DOHH2 (cell line): ENCODE data around the gene MYBPHL.

Source experiments
- H3F3A ChIP-seq: fragments of 200-600 bp; sonication (generic), shearing (Covaris generic); 2 replicates; pipeline ENCODE4 v1.6.0; 2016; ENCODE audit warnings: antibody characterized with exemption, mild to moderate bottlenecking; ENCODE audit not compliant: control insufficient read depth, insufficient read depth
- H3K27ac ChIP-seq: fragments of 200-600 bp; sonication (generic); 2 replicates; pipeline ENCODE4 v1.5.1; 2014; ENCODE audit warnings: low read depth, mild to moderate bottlenecking, low read length, moderate library complexity
- H3K27me3 ChIP-seq: fragments of 200-600 bp; sonication (generic); 2 replicates; pipeline ENCODE4 v1.6.1; 2014; ENCODE audit warnings: mild to moderate bottlenecking, low read length, mixed read lengths; ENCODE audit not compliant: control insufficient read depth
- H3K36me3 ChIP-seq: fragments of 200-600 bp; sonication (generic); 2 replicates; pipeline ENCODE4 v1.6.1; 2014; ENCODE audit warnings: mild to moderate bottlenecking, low read length, moderate library complexity, mixed read lengths; ENCODE audit not compliant: control insufficient read depth
- H3K4me1 ChIP-seq: fragments of 200-600 bp; sonication (generic); 2 replicates; pipeline ENCODE4 v1.6.1; 2014; ENCODE audit warnings: mild to moderate bottlenecking, low read length, mixed read lengths; ENCODE audit not compliant: control insufficient read depth
- H3K4me2 ChIP-seq: fragments of 200-600 bp; sonication (generic); 2 replicates; pipeline ENCODE4 v1.6.0; 2014; ENCODE audit warnings: mild to moderate bottlenecking, low read length, moderate library complexity
- H3K4me3 ChIP-seq: fragments of 200-600 bp; sonication (generic); 2 replicates; pipeline ENCODE4 v1.5.1; 2014; ENCODE audit warnings: mild to moderate bottlenecking, low read length, mixed read lengths
- H3K79me2 ChIP-seq: fragments of 200-600 bp; sonication (generic); 2 replicates; pipeline ENCODE4 v1.6.1; 2014; ENCODE audit warnings: mild to moderate bottlenecking, low read length, mixed read lengths; ENCODE audit not compliant: control insufficient read depth
- H3K9me2 ChIP-seq: fragments of 200-600 bp; sonication (generic); replicated peaks from 2 replicates; pipeline ENCODE4 v1.6.1; 2014; ENCODE audit warnings: mild to moderate bottlenecking, low read length, mixed read lengths; ENCODE audit not compliant: control insufficient read depth
- H3K9me3 ChIP-seq: fragments of 200-600 bp; sonication (generic); 2 replicates; pipeline ENCODE4 v1.6.1; 2014; ENCODE audit warnings: antibody characterized with exemption, low read length, mixed read lengths; ENCODE audit not compliant: control insufficient read depth, insufficient read depth
- H4K20me1 ChIP-seq: fragments of 200-600 bp; sonication (generic); 2 replicates; pipeline ENCODE4 v1.6.0; 2014; ENCODE audit warnings: low read depth, mild to moderate bottlenecking, antibody characterized with exemption, low read length, moderate library complexity; ENCODE audit not compliant: control insufficient read depth, insufficient read depth
- EZH2phosphoT487 ChIP-seq: fragments of 200-600 bp; sonication (generic); IDR thresholded peaks from 2 replicates; pipeline ENCODE4 v1.6.1; 2017; ENCODE audit warnings: borderline replicate concordance, mild to moderate bottlenecking, antibody characterized with exemption, low read length, moderate library complexity, mixed read lengths
- TF ChIP-seq, protein P1 (sequence below): fragments of 200-600 bp; sonication (generic); IDR thresholded peaks from one replicate; pipeline ENCODE4 v1.5.1; 2014; ENCODE audit warnings: antibody characterized with exemption, mild to moderate bottlenecking, low read depth, low read length; ENCODE audit not compliant: poor library complexity, severe bottlenecking

The MYBPHL gene

DNA sequence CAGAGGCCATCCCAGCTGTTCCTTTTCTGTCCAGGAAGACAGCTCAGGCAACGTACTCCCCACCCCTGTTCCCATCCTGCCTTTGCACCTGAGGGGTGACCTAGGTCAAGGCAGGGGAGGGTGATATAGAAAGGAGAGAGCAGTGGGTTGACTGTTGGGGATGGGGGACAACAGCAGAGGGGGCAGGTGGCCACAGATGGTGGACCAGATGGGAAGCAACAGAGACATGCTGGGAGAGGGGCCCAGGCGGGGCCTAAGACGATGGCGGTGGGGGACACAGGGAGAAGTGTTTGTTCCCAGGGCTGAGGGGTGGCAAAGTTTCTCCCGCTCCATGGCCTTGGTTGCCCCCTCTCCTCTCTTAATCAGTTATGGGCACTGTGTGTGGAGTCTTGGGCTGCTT, 51.1 kb downstream of the MYBPHL start:
- Histone ChIP-seq H4K20me1 (no peaks in the 10 kb centered on the region), H3K27me3 (no peaks in the 10 kb centered on the region), H3K79me2 (no peaks in the 10 kb centered on the region), H3K9me2 (no peaks in the 10 kb centered on the region), H3F3A (no peaks in the 10 kb centered on the region), H3K9me3 (no peaks in the 10 kb centered on the region), H3K4me1 (peaks cover 18% of the 10 kb centered on the region), H3K4me2 (no peak overlapping the region), H3K27ac (no peak overlapping the region), H3K36me3 (no peaks in the 10 kb centered on the region), H3K4me3 (no peak overlapping the region)
- TF ChIP-seq EZH2phosphoT487: no peak
- TF ChIP-seq, protein P1, sequence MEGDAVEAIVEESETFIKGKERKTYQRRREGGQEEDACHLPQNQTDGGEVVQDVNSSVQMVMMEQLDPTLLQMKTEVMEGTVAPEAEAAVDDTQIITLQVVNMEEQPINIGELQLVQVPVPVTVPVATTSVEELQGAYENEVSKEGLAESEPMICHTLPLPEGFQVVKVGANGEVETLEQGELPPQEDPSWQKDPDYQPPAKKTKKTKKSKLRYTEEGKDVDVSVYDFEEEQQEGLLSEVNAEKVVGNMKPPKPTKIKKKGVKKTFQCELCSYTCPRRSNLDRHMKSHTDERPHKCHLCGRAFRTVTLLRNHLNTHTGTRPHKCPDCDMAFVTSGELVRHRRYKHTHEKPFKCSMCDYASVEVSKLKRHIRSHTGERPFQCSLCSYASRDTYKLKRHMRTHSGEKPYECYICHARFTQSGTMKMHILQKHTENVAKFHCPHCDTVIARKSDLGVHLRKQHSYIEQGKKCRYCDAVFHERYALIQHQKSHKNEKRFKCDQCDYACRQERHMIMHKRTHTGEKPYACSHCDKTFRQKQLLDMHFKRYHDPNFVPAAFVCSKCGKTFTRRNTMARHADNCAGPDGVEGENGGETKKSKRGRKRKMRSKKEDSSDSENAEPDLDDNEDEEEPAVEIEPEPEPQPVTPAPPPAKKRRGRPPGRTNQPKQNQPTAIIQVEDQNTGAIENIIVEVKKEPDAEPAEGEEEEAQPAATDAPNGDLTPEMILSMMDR: no peak

DNA sequence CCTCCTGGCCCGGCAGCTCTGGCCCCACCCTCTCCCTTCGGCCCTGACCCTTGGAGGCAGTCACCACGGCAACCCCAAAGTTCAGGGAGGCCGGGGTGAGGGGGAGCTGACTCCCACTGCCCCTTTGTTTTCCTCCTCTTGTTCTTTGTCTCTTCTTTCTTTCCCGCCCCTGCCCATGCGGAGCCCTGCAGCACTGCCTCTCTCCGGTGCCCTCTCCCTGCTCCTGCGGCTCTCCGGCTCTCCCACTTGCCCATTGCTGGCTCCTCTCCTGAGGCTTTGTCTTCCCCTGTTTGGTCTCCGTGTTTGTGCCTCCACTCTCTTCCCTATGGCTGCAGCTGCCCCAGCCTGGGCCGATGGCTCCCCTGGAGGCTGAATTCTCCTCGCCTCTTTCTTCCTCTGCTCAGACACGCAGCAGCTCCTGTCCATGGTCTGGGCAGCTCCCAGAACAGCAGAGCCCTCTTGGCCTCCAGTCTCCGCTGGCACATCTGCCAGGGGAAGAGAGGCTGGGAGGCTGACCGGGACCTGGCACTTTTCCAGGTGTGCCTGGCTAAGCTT, 51.6 kb downstream of the MYBPHL start:
- no peak overlapping the region for H3K27ac ChIP-seq
- H4K20me1 ChIP-seq: no peaks in the 10 kb centered on the region
- no peaks in the 10 kb centered on the region for H3K9me2 ChIP-seq
- peaks cover 3% of the 10 kb centered on the region for H3K27me3 ChIP-seq
- peaks cover 19% of the 10 kb centered on the region for H3K4me1 ChIP-seq
- no peaks in the 10 kb centered on the region for H3K36me3 ChIP-seq
- H3K4me2 ChIP-seq: no peak overlapping the region
- no peaks in the 10 kb centered on the region for H3F3A ChIP-seq
- TF ChIP-seq EZH2phosphoT487: no peak
- TF ChIP-seq, protein P1: no peak
- H3K4me3 ChIP-seq: no peak overlapping the region
- H3K9me3 ChIP-seq: no peaks in the 10 kb centered on the region
- no peaks in the 10 kb centered on the region for H3K79me2 ChIP-seq

DNA sequence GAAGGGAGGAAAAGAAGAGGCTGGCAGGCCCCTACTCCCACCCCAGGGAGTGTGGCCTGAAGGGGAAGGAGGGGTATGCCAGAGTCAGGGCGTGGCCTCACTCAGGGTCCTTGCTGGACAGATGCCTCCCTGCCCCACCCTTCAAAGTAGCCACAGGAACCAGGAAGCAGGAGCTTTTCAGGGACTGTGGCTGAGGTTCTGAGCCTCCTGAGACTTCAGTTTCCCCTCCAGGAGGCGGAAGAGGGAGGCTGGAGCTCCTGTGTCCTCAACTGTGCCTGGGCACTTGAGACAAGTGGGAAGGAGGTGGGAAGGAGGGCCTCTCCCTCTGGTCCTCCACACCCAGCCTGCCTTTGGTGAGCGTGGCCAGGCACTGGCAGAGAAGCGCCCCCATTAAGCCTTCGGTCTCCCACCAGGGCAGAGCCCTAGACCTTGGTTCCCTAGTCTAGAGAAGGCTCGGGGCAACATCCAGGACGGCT, 52.2 kb downstream of the MYBPHL start:
- H3K9me3 ChIP-seq: no peaks in the 10 kb centered on the region
- H3K4me3 ChIP-seq: no peak overlapping the region
- H3K9me2 ChIP-seq: no peaks in the 10 kb centered on the region
- no peaks in the 10 kb centered on the region for H3K79me2 ChIP-seq
- H3K27me3 ChIP-seq: peaks cover 6% of the 10 kb centered on the region
- no peak overlapping the region for H3K4me2 ChIP-seq
- peaks cover 22% of the 10 kb centered on the region for H3K4me1 ChIP-seq
- H3K36me3 ChIP-seq: no peaks in the 10 kb centered on the region
- H3K27ac ChIP-seq: no peak overlapping the region
- no peaks in the 10 kb centered on the region for H4K20me1 ChIP-seq
- H3F3A ChIP-seq: no peaks in the 10 kb centered on the region
- no peak for TF ChIP-seq EZH2phosphoT487
- TF ChIP-seq, protein P1: no peak
